OCI-LY7 (cell line): Measurements from ENCODE around the gene VWC2L. TPM values are rescaled to one million over a fixed set of nuclear protein-coding genes. Genes with fewer than 3 reads are reported as not detected.

Experiments used
- BruUV-seq: library from RNA; stranded (reverse); fragments of 400-500 nt; replicated peaks from 2 replicates; lab custom pipeline; 2021; lab: Mats Ljungman, UMichigan
- CTCF ChIA-PET: fragments of 300-600 bp; sonication (Branson Sonifier 250); formaldehyde crosslinking; loops from one replicate; lab custom pipeline; 2022; ENCODE audit warnings: antibody characterized with exemption; ENCODE audit not compliant: unreplicated experiment; lab: Charles Lee
- POLR2A ChIA-PET: fragments of 300-600 bp; sonication (Branson Sonifier 250); formaldehyde crosslinking; loops from one replicate; lab custom pipeline; 2022; ENCODE audit warnings: antibody characterized with exemption; lab: Charles Lee
- DNase-seq: peaks from one replicate; pipeline ENCODE4 v3.0.0-alpha.2; 2015; ENCODE audit warnings: low spot score
- H2AFZ ChIP-seq: fragments of 200-600 bp; sonication (generic), shearing (Covaris generic); 2 replicates; pipeline ENCODE4 v1.6.1; 2014; ENCODE audit warnings: mild to moderate bottlenecking, antibody characterized with exemption, low read length, moderate library complexity
- H3K27ac ChIP-seq: fragments of 200-600 bp; sonication (generic); 2 replicates; pipeline ENCODE4 v1.5.1; 2014; ENCODE audit warnings: mixed run types, low read depth, mild to moderate bottlenecking, moderate library complexity, low read length, inconsistent platforms; ENCODE audit not compliant: poor library complexity, severe bottlenecking
- H3K36me3 ChIP-seq: fragments of 200-600 bp; sonication (generic); 2 replicates; pipeline ENCODE4 v1.6.1; 2014; ENCODE audit warnings: mild to moderate bottlenecking, antibody characterized with exemption, low read length, moderate library complexity, mixed read lengths; ENCODE audit not compliant: insufficient read depth
- H3K4me1 ChIP-seq: fragments of 200-600 bp; sonication (generic); 2 replicates; pipeline ENCODE4 v1.5.1; 2014; ENCODE audit warnings: mild to moderate bottlenecking, low read length; ENCODE audit not compliant: insufficient read depth, poor library complexity, severe bottlenecking
- H3K4me2 ChIP-seq: fragments of 200-600 bp; sonication (generic); 2 replicates; pipeline ENCODE4 v1.6.1; 2014; ENCODE audit warnings: mild to moderate bottlenecking, low read length
- H3K4me3 ChIP-seq: fragments of 200-600 bp; sonication (generic); 2 replicates; pipeline ENCODE4 v1.5.1; 2014; ENCODE audit warnings: mild to moderate bottlenecking, low read depth, low read length; ENCODE audit not compliant: poor library complexity, severe bottlenecking
- H3K79me2 ChIP-seq: fragments of 200-600 bp; sonication (generic); 2 replicates; pipeline ENCODE4 v1.6.1; 2016; ENCODE audit warnings: low read depth, mild to moderate bottlenecking, low read length, moderate library complexity, mixed read lengths; ENCODE audit not compliant: insufficient read depth
- H3K9me2 ChIP-seq: fragments of 200-600 bp; sonication (generic); 2 replicates; pipeline ENCODE4 v1.6.1; 2016; ENCODE audit warnings: mild to moderate bottlenecking, low read length, mixed read lengths; ENCODE audit not compliant: insufficient read depth
- H3K9me3 ChIP-seq: fragments of 200-600 bp; sonication (generic); 2 replicates; pipeline ENCODE4 v1.6.1; 2014; ENCODE audit warnings: mild to moderate bottlenecking, mixed run types, low read length, mixed read lengths
- H4K20me1 ChIP-seq: fragments of 200-600 bp; sonication (generic); 2 replicates; pipeline ENCODE4 v1.6.1; 2014; ENCODE audit warnings: mild to moderate bottlenecking, antibody characterized with exemption, low read length, moderate library complexity, mixed read lengths; ENCODE audit not compliant: insufficient read depth
- CTCF ChIP-seq: fragments of 200-600 bp; sonication (generic); conservative IDR thresholded peaks from 2 replicates; pipeline ENCODE4 v1.5.1; 2014; ENCODE audit warnings: mild to moderate bottlenecking, antibody characterized with exemption, low read length, moderate library complexity, mixed read lengths
- EZH2phosphoT487 ChIP-seq: fragments of 200-600 bp; sonication (generic); IDR thresholded peaks from 2 replicates; pipeline ENCODE4 v1.6.1; 2018; ENCODE audit warnings: low read depth, borderline replicate concordance, mild to moderate bottlenecking, mixed run types, antibody characterized with exemption, low read length, moderate library complexity, mixed read lengths
- intact Hi-C: fragments of 100-400 bp; cut with micrococcal nuclease; formaldehyde crosslinking; loops from one replicate; pipeline ENCODE4 v1.10.0; 2022; ENCODE audit not compliant: unreplicated experiment
- total RNA-seq, 2 experiments: library from RNA; depleted of rRNA in 1 of 2; stranded (reverse); fragments of >200 nt in 1 of 2; shearing (Covaris generic) in 1 of 2; gene quantifications; 2 replicates each; pipeline ENCODE4 v1.2.3, GENCODE V29; 2014 to 2022

The VWC2L gene
- total RNA-seq, 2 experiments from 2014 or later, result not detected

DNA sequence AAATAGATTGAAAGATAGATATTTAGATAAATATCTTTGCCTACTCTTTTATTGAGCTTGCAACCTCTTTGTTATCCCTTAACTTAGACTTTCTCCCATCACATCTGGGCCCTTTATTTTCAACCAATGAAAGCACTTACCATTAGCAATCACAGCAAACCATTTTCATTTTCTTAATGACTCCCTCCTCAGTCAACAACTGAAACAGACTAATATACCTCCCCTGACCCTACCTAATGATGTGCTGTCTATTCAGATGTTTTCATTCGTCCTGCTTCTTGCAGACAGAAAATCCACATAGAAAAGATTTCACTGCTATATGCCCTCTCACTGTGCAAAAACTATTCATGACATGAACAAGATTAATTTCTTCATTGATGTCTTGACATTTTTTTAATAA, 154.4 kb downstream of the VWC2L start:
- H3K79me2 ChIP-seq, result no peaks in the 10 kb centered on the region
- TF ChIP-seq EZH2phosphoT487 (no peak), CTCF (no peak)
- no peak overlapping the region for H3K27ac ChIP-seq
- H3K9me2 ChIP-seq, result no peaks in the 10 kb centered on the region
- H4K20me1 ChIP-seq, result no peaks in the 10 kb centered on the region
- POLR2A ChIA-PET, result interaction anchor here (1.0 to 1.2 kb wide), 2 partner anchors 15 to 44 kb away, joined by 3 read pairs; no protein-coding TSS in a partner anchor
- no peaks in the 10 kb centered on the region for H3K9me3 ChIP-seq
- CTCF ChIA-PET, result no interaction called here
- no peak overlapping the region for H3K4me2 ChIP-seq
- BruUV-seq, result no TSS peak
- no peaks in the 10 kb centered on the region for H3K36me3 ChIP-seq
- intact Hi-C loops, result no loop called here
- DNase-seq, result no peak
- no peak overlapping the region for H3K4me3 ChIP-seq
- no peak overlapping the region for H2AFZ ChIP-seq
- H3K4me1 ChIP-seq, result no peaks in the 10 kb centered on the region

DNA sequence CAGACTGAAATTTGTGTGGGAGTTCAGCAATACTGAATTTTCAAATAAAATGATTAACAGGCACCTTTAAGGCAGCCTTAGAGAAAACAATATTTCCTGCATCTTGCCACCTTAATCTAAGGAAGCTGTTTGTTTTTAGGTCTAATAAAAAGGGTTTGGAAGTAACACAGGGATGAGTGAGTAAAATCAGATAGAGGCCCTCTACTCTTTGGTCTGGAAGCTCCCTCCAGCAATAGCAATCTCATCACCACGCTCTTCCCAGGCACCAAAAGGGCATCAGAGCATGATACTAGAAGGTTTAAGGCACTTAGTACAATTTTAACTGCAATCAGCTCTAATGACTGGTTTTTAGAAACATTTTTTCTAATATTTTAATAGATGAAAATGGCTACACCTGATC, 155.6 kb downstream of the VWC2L start:
- DNase-seq, result no peak
- H3K4me3 ChIP-seq, result no peak overlapping the region
- H3K79me2 ChIP-seq, result no peaks in the 10 kb centered on the region
- no peak for TF ChIP-seq CTCF
- no peak for TF ChIP-seq EZH2phosphoT487
- H3K4me2 ChIP-seq, result no peak overlapping the region
- no peak overlapping the region for H2AFZ ChIP-seq
- H4K20me1 ChIP-seq, result no peaks in the 10 kb centered on the region
- no peaks in the 10 kb centered on the region for H3K4me1 ChIP-seq
- no peaks in the 10 kb centered on the region for H3K9me3 ChIP-seq
- ChIA-PET CTCF (no interaction called here), POLR2A (interaction anchor here (0.6 kb wide), 1 partner anchor 31 kb away, joined by 3 read pairs; no protein-coding TSS in a partner anchor)
- no TSS peak for BruUV-seq
- no peaks in the 10 kb centered on the region for H3K36me3 ChIP-seq
- intact Hi-C loops, result no loop called here
- H3K27ac ChIP-seq, result no peak overlapping the region
- no peaks in the 10 kb centered on the region for H3K9me2 ChIP-seq

DNA sequence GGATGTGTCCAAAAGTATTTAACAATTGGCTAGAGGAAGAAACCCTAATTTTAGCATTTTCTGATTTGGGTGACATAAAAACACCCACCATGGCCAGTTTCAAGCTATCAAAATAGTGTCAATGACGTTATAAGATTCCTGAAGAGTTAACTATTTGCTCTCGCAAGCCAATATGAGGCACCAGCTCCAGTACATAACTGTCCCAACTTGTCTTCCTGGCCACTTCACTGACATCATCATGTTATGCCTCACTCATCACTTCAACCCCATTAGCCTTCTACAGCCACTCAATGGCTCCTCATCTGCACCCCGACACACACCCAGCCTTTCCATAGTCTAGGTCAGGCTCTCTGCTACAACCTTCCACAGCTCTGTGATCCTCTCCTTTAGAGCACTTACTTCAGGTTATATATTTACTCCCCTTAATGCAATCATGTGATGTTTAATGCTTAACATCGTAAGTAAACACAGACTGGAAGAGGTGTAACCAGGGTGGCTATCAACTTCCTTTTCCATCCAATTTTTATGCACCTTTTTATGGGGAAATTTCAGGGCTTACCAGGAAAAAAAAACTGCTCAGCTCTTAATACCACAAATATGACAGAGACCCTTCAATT, 158.7 kb downstream of the VWC2L start:
- Histone ChIP-seq H2AFZ (no peak overlapping the region), H4K20me1 (no peaks in the 10 kb centered on the region), H3K9me2 (no peaks in the 10 kb centered on the region), H3K27ac (no peak overlapping the region), H3K4me2 (no peak overlapping the region), H3K36me3 (no peaks in the 10 kb centered on the region), H3K4me1 (no peaks in the 10 kb centered on the region), H3K9me3 (no peaks in the 10 kb centered on the region), H3K4me3 (no peak overlapping the region), H3K79me2 (no peaks in the 10 kb centered on the region)
- BruUV-seq, result no TSS peak
- ChIA-PET POLR2A (no interaction called here), CTCF (no interaction called here)
- no peak for DNase-seq
- intact Hi-C loops, result no loop called here
- TF ChIP-seq EZH2phosphoT487, result no peak
- no peak for TF ChIP-seq CTCF
